Activated naive CD4-positive, alpha-beta T cell treated with anti-CD3 and anti-CD28 coated beads, Interleukin-2, amount 50 U/mL, for 72 hours (primary cell): ENCODE data around the gene TMCO4. TPM values are rescaled to one million over a fixed set of nuclear protein-coding genes. Genes with fewer than 3 reads are reported as not detected.

Experiments
- ATAC-seq, 2 donors: fragments of 150-1000 bp; cut with Tn5 transposase; 2 replicates each; pipeline ENCODE4 v1.10.0; 2021; ENCODE audit warnings: mild to moderate bottlenecking in 2 of 2, moderate library complexity in 2 of 2
- DNase-seq, 2 donors: peaks; one replicate each; pipeline ENCODE4 v3.0.0; 2021 to 2022; ENCODE audit warnings: low spot score in 2 of 2
- H3K27ac Mint-ChIP-seq, 2 donors: one replicate each; pipeline ENCODE4 v1.8.0; 2022; ENCODE audit warnings: mild to moderate bottlenecking in 2 of 2, mixed read lengths in 2 of 2
- H3K36me3 Mint-ChIP-seq, 2 donors: one replicate each; pipeline ENCODE4 v1.8.0; 2022; ENCODE audit warnings: mixed read lengths in 2 of 2
- H3K9me3 Mint-ChIP-seq, 2 donors: one replicate each; pipeline ENCODE4 v1.8.0; 2022; ENCODE audit warnings: mixed read lengths in 2 of 2
- total RNA-seq, 2 donors: library from RNA; stranded (reverse); gene quantifications; one replicate each; pipeline ENCODE4 v1.2.3, GENCODE V29; 2022

Gene TMCO4
- total RNA-seq, 2 donors from 2014 or later = 6.9 to 18.7 TPM

- no peaks in the 10 kb centered on the region for H3K9me3 Mint-ChIP-seq
- no peaks in the 10 kb centered on the region for H3K36me3 Mint-ChIP-seq
- no peak for DNase-seq
- peak overlapping the region; percentile 12 for H3K27ac Mint-ChIP-seq
- ATAC-seq = no peak
These were observed 75.8 kb downstream of the TMCO4 start for GRCh38 chr1:19723874-19724273.

- no peak for DNase-seq
- Mint-ChIP-seq H3K9me3 (no peaks in the 10 kb centered on the region), H3K27ac (peak overlapping the region in 1 of 2 donors; percentile 86), H3K36me3 (no peaks in the 10 kb centered on the region)
- no peak for ATAC-seq
These were observed 78.7 kb downstream of the TMCO4 start for GRCh38 chr1:19720973-19721372.

DNA sequence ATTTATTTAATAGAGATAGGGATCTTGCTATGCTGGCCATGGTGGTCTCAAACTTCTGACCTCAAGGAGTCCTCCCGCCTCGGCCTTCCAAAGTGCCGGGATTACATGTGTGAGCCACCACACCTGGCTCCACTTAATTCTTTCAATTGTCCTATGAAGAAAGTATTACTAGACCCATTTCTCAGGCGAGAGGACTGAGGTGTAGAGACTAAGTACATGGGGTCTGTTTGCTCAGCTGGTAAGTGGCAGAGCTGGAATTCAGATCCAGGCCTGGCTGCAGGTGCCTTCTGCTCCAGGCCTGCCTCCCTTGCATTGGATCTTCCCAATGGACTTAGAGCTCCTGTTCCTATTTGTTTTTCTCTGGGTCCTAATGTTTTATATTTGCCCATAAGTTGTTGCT is 79.5 kb downstream of the TMCO4 start:
- Mint-ChIP-seq H3K27ac (peak overlapping the region in 1 of 2 donors; percentile 44), H3K36me3 (no peaks in the 10 kb centered on the region), H3K9me3 (no peaks in the 10 kb centered on the region)
- DNase-seq (no peak), ATAC-seq (no peak)

DNA sequence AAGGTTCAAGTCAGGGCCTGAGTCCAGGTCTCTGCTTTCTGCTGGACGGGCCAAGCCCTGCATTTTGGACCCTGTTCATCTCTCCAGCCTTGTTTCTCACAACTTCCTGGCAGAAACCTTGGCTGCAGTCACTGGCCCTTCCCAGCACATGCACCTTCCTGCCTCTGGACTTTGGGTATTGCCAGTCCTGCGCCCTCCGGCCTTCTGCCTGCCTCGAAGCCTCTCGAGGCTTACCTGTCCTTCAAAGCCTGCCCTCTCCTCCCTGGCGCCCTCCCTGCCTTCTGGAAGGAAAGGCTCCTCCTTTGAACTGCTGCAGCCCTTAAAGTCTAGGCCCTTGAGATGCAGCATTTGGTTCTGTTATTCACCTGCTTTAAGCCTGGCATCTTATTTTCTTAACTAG is 82.2 kb downstream of the TMCO4 start:
- ATAC-seq = no peak
- Mint-ChIP-seq H3K36me3 (peaks cover 0 to 20% of the 10 kb centered on the region in 2 donors), H3K9me3 (peaks cover 0 to 8% of the 10 kb centered on the region in 2 donors), H3K27ac (no peak overlapping the region)
- DNase-seq = no peak

DNA sequence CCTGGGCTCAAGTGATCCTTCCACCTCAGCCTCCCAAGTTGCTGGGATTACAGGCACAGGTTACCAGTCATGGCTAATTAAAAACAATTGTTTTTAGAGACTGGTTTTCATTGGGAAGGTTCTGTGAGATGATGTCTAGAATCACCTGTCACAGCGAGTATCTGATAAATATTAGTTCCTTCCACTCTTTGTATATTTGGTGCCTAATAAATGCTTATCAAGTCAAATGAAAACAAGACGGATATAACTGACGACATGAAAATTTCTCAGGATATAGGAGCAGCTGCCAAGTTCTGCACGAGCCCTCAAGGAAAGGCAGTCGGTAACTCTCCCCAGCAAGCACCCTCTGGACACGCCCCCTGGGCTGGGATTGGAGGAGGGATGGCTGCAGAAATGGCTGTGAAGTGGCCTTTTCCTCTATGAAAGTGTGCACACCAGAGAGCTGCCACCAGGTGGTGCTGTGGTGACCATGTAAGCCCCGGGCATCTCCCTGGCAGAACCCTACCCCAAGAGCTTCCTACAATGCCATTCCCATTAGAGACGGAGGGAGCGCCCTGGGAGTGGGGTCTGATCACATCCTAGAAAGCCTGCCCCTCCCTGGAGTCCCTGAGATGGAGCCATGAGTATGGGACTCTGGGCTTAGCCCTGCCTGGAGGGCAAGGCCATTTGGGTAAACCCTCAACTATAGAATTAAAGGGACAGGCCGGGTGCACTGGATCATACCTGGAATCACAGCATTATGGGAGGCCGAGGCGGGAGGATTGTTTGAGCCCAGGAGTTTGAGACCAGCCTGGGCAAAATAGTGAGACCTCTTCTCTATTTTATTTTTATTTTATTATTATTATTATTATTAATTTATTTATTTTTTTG is 84.1 kb downstream of the TMCO4 start:
- Mint-ChIP-seq H3K9me3 (peaks cover 0 to 8% of the 10 kb centered on the region in 2 donors), H3K36me3 (peaks cover 1 to 21% of the 10 kb centered on the region in 2 donors), H3K27ac (peak overlapping the region in 1 of 2 donors; percentile 79)
- ATAC-seq = peak; percentile 52 to 70
- DNase-seq = peak; percentile 79 to 91

DNA sequence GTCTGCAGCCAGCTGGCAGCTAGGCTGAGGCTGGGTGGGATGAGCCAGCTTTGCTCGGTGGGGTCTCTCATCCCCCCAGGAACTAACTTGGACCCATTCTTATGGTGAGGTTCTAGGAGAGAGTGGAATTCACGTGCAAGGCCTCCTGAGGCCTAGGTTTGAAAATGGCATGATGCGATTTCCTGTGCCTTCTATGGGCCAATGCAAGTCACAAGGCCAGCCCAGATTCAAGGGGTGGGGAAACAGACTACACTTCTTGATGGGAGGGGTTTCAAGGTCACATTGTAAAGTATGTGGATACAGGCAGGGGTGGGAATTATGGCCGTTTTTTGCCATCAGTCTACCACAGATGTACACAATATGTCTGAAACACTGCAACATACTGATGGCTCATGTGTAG is 86.8 kb downstream of the TMCO4 start:
- ATAC-seq (no peak), DNase-seq (no peak)
- Mint-ChIP-seq H3K36me3 (peaks cover 6 to 27% of the 10 kb centered on the region in 2 donors), H3K27ac (no peak overlapping the region), H3K9me3 (peaks cover 3 to 13% of the 10 kb centered on the region in 2 donors)

- Mint-ChIP-seq H3K9me3 (peaks cover 3 to 13% of the 10 kb centered on the region in 2 donors), H3K36me3 (peaks cover 6 to 40% of the 10 kb centered on the region in 2 donors), H3K27ac (peak overlapping the region; percentile 80 to 96)
- ATAC-seq = peak; percentile 75 to 85
- peak in 1 of 2 donors; percentile 57 for DNase-seq
These were observed 88.7 kb downstream of the TMCO4 start for GRCh38 chr1:19710825-19711611.

GRCh38 chr1:19709260-19709793 is 90.4 kb downstream of the TMCO4 start:
- Mint-ChIP-seq H3K27ac (no peak overlapping the region), H3K9me3 (peaks cover 3 to 13% of the 10 kb centered on the region in 2 donors), H3K36me3 (peaks cover 6 to 38% of the 10 kb centered on the region in 2 donors)
- no peak for ATAC-seq
- DNase-seq = no peak

DNA sequence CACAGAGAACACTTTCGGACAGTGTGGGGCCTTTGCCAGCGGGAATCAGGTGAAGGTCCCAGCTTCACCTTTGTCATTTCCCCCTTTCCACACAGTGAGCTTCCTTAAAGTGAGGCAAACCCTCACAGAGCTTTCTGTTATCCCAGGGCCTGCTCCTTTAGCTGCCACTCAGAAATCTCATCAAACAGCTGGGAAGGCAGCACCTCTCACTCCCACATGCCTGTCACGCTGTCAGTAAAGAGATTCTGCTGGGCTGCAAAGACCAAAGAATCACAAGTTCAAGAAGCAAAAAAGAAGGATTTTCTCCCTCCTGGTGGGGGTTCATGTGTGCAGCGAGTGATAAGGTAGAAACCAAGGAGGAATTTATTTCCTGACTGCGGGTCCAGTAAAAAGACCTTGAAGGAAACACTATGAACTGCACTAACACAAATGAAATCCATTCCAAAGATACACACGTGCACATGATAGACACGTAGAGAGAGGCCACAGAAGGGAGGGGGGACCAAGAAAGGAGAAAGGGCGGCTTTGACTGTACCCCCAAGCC is 91.1 kb downstream of the TMCO4 start:
- Mint-ChIP-seq H3K27ac (no peak overlapping the region), H3K9me3 (peaks cover 3 to 9% of the 10 kb centered on the region in 2 donors), H3K36me3 (peaks cover 6 to 31% of the 10 kb centered on the region in 2 donors)
- ATAC-seq = no peak
- DNase-seq = no peak

- Mint-ChIP-seq H3K36me3 (peaks cover 6 to 20% of the 10 kb centered on the region in 2 donors), H3K9me3 (peaks cover 3 to 5% of the 10 kb centered on the region in 2 donors), H3K27ac (no peak overlapping the region)
- ATAC-seq (no peak), DNase-seq (no peak)
These were observed 93.6 kb downstream of the TMCO4 start for GRCh38 chr1:19706136-19706535.

DNA sequence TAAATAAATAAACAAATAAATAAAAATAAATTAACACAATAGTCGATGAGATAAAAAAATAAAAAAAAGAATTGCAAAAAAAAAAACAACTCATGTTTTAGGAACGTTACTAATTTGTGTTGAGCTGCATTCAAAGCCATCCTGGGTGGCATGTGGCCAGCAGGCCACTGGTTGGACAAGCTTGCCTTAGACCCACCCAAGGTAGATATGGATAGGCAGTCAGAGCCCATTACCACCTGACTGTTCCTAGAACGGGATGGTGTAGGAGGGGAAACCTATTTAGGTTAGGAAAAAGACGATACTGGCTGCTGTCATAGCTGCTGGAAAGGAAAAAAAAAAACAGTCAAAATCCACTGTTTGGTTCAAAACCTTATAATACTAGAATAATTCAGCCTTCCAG is 94.3 kb downstream of the TMCO4 start:
- Mint-ChIP-seq H3K36me3 (peaks cover 4 to 18% of the 10 kb centered on the region in 2 donors), H3K27ac (no peak overlapping the region)
- ATAC-seq = no peak

GRCh38 chr1:19704247-19705113 is 95.2 kb downstream of the TMCO4 start:
- peak; percentile 70 to 72 for ATAC-seq
- no peak overlapping the region for H3K27ac Mint-ChIP-seq
- peaks cover 0 to 13% of the 10 kb centered on the region in 2 donors for H3K36me3 Mint-ChIP-seq
- no peaks in the 10 kb centered on the region for H3K9me3 Mint-ChIP-seq
- peak in 1 of 2 donors; percentile 60 for DNase-seq

More for the DNA sequence above, 94.3 kb downstream of the TMCO4 start:
- peaks cover 2 to 4% of the 10 kb centered on the region in 2 donors for H3K9me3 Mint-ChIP-seq
- DNase-seq = no peak

DNA sequence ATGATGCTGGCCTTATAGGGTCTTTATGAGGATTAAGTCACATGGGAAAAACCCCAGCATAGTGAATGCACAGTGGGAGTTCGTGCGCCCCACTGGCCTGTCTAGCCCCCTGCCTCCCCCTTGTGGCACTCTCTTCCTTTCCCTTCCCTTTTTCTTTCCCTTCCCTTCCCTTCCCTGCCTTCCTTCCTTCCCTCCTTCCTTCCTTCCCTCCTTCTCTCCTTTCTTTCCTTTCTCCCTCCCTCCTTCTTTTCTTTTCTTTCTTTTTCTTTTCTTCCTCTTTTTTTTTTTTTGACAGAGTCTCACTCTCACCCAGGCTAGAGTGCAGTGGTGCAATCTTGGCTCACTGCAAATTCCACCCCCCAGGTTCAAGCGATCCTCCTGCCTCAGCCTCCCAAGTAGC is 96.4 kb downstream of the TMCO4 start:
- no peak overlapping the region for H3K27ac Mint-ChIP-seq
- H3K36me3 Mint-ChIP-seq = peaks cover 0 to 13% of the 10 kb centered on the region in 2 donors
- DNase-seq = no peak
- no peaks in the 10 kb centered on the region for H3K9me3 Mint-ChIP-seq
- no peak for ATAC-seq

GRCh38 chr1:19700079-19700777 is 99.5 kb downstream of the TMCO4 start:
- Mint-ChIP-seq H3K27ac (peak overlapping the region in 1 of 2 donors; percentile 91), H3K36me3 (peaks cover 0 to 6% of the 10 kb centered on the region in 2 donors), H3K9me3 (no peaks in the 10 kb centered on the region)
- no peak for ATAC-seq
- DNase-seq = no peak

GRCh38 chr1:19698181-19698580 is 101.5 kb downstream of the TMCO4 start:
- no peak for DNase-seq
- H3K27ac Mint-ChIP-seq = peak overlapping the region in 1 of 2 donors; percentile 86
- no peaks in the 10 kb centered on the region for H3K9me3 Mint-ChIP-seq
- H3K36me3 Mint-ChIP-seq = peaks cover 0 to 6% of the 10 kb centered on the region in 2 donors
- peak in 1 of 2 donors; percentile 16 for ATAC-seq
